Coronary artery (tissue), 2 donors: ENCODE results near the gene RPS6KA2.
"Not testable (repeated sequence)": the region's sequence is repeated elsewhere in the genome, so short reads cannot be mapped to it uniquely, and the experiment has no call there.

ENCODE experiments used
- DNase-seq: peaks from one replicate; pipeline ENCODE4 v3.0.0-alpha.2; 2017; ENCODE audit warnings: low spot score
- H3K27ac ChIP-seq, 2 donors: fragments of 200-600 bp; sonication (generic); one replicate each; pipeline ENCODE4 v1.5.1; 2016 to 2019
- H3K4me3 ChIP-seq: fragments of 200-600 bp; sonication (generic); 2 replicates; pipeline ENCODE4 v1.5.1; 2016; ENCODE audit warnings: mild to moderate bottlenecking, moderate library complexity
- TF ChIP-seq, protein P1 (sequence below): fragments of 200-600 bp; sonication (generic); IDR thresholded peaks from one replicate; pipeline ENCODE4 v1.5.1; 2019; ENCODE audit warnings: antibody characterized with exemption

The RPS6KA2 gene

DNA sequence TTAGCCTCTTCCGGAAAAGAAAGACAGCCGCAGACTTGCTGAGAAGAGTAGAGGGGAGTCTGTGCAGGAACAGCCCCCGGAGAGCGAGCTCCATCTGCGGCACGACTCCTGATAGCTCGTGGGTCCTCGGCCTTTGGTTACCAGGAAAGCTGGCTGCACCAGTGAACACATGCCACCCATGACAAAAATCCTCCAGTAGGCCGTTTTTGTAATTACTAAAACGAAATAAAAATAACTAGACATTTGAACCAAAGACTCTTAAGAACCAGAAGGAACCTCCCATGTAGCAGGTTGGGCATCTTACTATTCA lies 82.8 kb downstream of the RPS6KA2 start:
- TF ChIP-seq, protein P1, sequence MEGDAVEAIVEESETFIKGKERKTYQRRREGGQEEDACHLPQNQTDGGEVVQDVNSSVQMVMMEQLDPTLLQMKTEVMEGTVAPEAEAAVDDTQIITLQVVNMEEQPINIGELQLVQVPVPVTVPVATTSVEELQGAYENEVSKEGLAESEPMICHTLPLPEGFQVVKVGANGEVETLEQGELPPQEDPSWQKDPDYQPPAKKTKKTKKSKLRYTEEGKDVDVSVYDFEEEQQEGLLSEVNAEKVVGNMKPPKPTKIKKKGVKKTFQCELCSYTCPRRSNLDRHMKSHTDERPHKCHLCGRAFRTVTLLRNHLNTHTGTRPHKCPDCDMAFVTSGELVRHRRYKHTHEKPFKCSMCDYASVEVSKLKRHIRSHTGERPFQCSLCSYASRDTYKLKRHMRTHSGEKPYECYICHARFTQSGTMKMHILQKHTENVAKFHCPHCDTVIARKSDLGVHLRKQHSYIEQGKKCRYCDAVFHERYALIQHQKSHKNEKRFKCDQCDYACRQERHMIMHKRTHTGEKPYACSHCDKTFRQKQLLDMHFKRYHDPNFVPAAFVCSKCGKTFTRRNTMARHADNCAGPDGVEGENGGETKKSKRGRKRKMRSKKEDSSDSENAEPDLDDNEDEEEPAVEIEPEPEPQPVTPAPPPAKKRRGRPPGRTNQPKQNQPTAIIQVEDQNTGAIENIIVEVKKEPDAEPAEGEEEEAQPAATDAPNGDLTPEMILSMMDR: no peak
- no peak for DNase-seq
- no peak overlapping the region for H3K27ac ChIP-seq
- H3K4me3 ChIP-seq: no peak overlapping the region

DNA sequence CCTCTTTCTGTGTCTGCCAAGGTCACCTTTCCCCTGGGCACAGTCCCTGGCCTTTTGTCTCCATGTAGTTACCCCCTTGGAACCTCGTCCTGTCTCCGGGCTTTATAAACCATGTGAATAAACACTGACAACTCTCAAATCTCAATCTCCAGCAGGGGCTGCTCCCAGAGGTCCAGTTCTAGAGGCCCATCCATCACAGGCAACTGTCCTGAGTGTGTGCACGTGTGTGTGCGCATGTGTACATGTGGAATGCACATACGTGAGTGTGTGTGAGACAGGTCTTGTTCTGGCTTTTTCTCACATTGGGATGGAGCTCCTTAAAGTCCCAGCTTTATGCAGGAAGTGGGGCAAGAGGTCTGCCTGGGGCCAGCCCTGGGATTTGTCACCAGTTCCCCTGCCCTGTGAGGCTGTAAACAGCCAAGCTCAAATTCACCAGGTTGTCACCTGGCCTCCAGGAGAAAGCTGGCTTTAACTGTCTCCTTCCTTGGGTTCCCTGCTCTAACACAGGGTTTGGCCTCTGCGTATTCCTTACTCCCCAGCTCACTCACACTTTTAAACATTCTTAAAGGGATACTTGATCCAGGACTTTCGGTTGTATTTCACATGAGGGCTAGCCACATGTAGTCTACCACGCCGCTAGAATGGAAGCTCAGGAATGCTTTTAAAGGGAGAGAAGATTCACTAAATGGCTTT lies 83.3 kb downstream of the RPS6KA2 start:
- no peak for DNase-seq
- TF ChIP-seq, protein P1: no peak
- no peak overlapping the region for H3K27ac ChIP-seq
- no peak overlapping the region for H3K4me3 ChIP-seq

DNA sequence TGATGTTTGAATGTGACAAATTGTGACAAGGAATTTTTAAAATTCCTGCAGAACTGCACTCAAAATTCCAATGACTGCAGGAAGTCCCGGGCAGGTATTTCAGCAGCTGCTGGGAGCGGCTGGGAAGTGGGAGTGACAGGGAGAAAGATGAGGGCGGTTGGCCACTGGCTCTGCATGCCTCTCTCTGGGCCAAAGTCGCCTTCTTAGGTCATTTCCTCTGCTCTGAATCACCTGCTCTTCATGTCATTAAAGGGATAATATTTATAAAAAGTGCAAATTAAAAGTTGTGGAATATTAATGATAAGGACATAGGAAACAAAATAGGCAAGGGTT lies 84.5 kb downstream of the RPS6KA2 start:
- no peak overlapping the region for H3K4me3 ChIP-seq
- TF ChIP-seq, protein P1: no peak
- no peak for DNase-seq
- H3K27ac ChIP-seq: no peak overlapping the region

DNA sequence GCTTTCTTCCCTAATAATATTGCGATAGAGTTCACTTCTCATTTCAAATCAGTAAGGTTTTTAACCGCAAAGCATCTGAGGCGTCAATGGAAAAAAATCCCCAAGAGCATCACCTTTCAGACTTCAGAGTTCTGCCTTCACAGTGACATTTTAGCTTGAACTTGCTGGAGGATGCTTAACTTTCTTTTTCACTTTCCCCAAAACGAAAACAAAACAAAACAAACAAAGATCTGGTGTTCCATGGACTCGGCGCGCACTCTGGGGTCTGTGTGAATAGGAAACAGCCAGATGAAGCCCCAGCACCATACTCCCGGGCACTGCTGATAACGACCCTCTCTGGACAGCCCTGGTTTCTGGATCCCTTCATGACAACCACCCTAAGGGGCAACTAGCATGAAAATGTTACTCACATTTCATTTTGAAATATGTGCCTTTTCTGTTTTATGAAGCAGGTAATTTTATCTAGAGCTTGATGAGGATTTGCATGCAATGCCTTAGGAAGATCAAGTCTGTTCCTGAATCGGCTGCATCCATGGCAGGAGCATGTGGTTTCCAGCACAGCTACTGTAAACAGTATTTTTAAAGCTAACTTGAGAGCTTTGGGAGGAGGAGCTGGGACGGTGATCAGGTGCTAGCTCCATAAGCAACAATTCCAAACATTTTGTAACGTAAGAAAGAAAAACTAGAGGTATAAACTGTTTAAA lies 85.0 kb downstream of the RPS6KA2 start:
- TF ChIP-seq, protein P1: no peak
- DNase-seq: no peak
- Histone ChIP-seq H3K27ac (no peak overlapping the region), H3K4me3 (no peak overlapping the region)

DNA sequence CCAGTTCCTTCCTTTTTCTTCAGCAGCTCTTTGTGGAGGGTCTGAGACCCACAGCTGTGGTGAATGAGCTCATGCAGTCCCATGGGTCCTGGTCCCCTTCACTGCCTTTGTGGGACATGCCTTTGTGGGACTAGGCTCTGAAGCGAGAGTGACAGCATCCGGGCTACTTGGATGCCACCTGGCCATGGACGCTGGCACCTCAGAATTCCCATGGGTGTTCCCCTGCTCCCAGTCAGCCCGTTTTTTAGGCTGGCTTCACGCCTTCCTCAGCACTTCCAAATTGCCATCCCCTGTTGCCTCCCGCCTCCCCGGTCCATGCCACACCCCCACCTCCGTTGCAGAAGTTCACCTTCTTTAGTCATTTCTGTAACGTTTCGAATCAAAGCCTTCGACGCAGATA lies 85.7 kb downstream of the RPS6KA2 start:
- H3K27ac ChIP-seq: no peak overlapping the region
- no peak overlapping the region for H3K4me3 ChIP-seq
- DNase-seq: no peak
- TF ChIP-seq, protein P1: no peak

DNA sequence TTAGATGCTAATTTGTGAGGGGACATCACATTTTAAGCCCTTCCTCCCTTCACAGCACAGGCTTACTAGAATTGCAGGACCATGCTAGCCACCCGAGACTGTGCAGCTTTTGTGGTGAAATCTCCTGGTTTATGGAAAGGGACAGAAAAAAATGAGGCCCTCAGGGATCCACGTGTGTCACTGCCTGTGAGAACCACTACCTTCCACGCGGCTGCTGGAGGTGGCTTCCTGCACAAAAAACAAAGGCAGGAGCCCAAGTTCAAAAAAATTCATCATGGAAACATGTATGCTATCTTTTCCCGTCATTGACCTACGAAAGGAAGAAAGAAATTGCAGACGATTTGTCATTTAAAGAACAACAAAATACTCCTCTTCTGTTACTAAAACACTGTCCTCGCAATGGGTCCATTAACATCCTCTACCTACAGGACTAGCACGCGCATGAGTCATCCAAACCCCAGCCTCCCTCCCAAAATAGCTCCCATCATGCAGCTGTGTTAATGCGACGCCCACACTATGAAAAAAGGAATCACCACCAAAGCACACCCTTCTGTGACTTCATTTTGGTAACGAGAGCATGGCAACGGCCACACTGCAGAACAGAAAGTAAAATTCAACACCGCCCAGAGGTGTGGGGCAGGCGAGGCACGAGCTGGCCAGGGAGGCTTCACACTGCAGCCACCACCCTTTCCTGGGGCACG lies 86.3 kb downstream of the RPS6KA2 start:
- Histone ChIP-seq H3K4me3 (no peak overlapping the region), H3K27ac (no peak overlapping the region)
- TF ChIP-seq, protein P1: no peak
- DNase-seq: no peak

DNA sequence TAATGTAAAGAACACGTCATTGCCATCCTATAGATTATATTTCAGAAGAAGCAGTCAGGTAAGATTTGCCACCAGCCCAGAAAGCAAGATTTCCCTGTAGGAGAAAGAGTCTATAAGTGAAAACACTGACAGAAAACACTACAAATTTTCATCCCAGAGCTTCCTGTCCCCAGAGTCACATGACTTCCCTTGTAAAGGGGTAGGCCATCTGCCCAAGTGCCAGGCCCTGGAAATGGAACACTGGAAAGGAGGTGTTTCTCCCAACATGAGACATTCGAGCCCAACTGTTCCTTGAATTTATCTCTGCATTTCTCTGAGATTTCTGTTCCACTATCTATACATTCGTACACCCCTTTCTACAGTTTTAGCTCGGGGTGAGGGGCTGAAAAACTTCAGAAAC lies 87.5 kb downstream of the RPS6KA2 start:
- no peak overlapping the region for H3K27ac ChIP-seq
- no peak for DNase-seq
- TF ChIP-seq, protein P1: no peak

DNA sequence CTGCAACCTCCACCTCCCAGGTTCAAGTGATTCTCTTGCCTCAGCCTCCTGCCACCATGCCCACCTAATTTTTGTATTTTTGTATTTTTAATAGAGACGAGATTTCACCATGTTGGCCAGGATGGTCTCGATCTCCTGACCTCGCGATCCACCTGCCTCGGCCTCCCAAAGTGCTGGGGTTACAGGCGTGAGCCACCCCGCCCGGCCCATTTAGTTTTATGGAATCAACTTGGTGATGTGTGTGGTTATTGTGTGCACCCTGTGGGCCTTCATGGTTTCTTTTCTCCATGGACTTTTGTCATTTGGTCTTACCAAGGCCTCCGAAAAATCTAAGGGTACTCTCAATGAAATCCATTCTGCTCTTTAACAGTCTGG lies 88.1 kb downstream of the RPS6KA2 start:
- H3K4me3 ChIP-seq, H3K27ac ChIP-seq, DNase-seq: not testable (repeated sequence)

More for the DNA sequence above, 87.5 kb downstream of the RPS6KA2 start:
- no peak overlapping the region for H3K4me3 ChIP-seq
